Chondrocyte (in vitro differentiated cells): ENCODE data around the gene TOP3B. TPM values are rescaled to one million over a fixed set of nuclear protein-coding genes. Genes with fewer than 3 reads are reported as not detected.
A peak's percentile ranks its signal among the peaks of the same experiment; 100 is the strongest.

Experiments used
- DNase-seq: peaks from one replicate; pipeline ENCODE4 v3.0.0; 2021; ENCODE audit warnings: mixed read lengths, low spot score
- H3K27ac Mint-ChIP-seq: one replicate; pipeline ENCODE4 v1.8.0; 2021; ENCODE audit warnings: mild to moderate bottlenecking, moderate library complexity, mixed read lengths; ENCODE audit not compliant: unreplicated experiment
- H3K27me3 Mint-ChIP-seq: 2 replicates; pipeline ENCODE4 v1.8.0; 2021; ENCODE audit warnings: low read depth, mixed read lengths
- H3K36me3 Mint-ChIP-seq: 2 replicates; pipeline ENCODE4 v1.8.0; 2021; ENCODE audit warnings: low read depth, mixed read lengths
- H3K4me1 Mint-ChIP-seq: 2 replicates; pipeline ENCODE4 v1.8.0; 2021; ENCODE audit warnings: low read depth, mild to moderate bottlenecking, mixed read lengths
- H3K4me3 Mint-ChIP-seq: one replicate; pipeline ENCODE4 v1.8.0; 2021; ENCODE audit warnings: mild to moderate bottlenecking, moderate library complexity, mixed read lengths; ENCODE audit not compliant: unreplicated experiment
- H3K9me3 Mint-ChIP-seq: 2 replicates; pipeline ENCODE4 v1.8.0; 2021; ENCODE audit warnings: low read depth, mixed read lengths
- long read RNA-seq: library from polyadenylated mRNA; stranded (forward); transcript quantifications from one replicate; pipeline ENCODE4 v2.0.0, GENCODE V29; 2021
- total RNA-seq: library from RNA; stranded (reverse); gene quantifications from 3 replicates; pipeline ENCODE4 v1.2.1, GENCODE V29; 2021
- TF ChIP-seq, protein P1 (sequence below): fragments of 200-600 bp; sonication (generic); IDR thresholded peaks from 2 replicates; pipeline ENCODE4 v1.5.0; 2021; ENCODE audit warnings: antibody characterized with exemption, mild to moderate bottlenecking, moderate library complexity

TOP3B gene, protein sequence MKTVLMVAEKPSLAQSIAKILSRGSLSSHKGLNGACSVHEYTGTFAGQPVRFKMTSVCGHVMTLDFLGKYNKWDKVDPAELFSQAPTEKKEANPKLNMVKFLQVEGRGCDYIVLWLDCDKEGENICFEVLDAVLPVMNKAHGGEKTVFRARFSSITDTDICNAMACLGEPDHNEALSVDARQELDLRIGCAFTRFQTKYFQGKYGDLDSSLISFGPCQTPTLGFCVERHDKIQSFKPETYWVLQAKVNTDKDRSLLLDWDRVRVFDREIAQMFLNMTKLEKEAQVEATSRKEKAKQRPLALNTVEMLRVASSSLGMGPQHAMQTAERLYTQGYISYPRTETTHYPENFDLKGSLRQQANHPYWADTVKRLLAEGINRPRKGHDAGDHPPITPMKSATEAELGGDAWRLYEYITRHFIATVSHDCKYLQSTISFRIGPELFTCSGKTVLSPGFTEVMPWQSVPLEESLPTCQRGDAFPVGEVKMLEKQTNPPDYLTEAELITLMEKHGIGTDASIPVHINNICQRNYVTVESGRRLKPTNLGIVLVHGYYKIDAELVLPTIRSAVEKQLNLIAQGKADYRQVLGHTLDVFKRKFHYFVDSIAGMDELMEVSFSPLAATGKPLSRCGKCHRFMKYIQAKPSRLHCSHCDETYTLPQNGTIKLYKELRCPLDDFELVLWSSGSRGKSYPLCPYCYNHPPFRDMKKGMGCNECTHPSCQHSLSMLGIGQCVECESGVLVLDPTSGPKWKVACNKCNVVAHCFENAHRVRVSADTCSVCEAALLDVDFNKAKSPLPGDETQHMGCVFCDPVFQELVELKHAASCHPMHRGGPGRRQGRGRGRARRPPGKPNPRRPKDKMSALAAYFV
- total RNA-seq, result 23.3 to 38.1 TPM (median 25.8 TPM) in 3 replicates
- long read RNA-seq, transcript TOP3B-201 (18 exons, 2,863 nt), result major isoform, 15 of 43 reads
- long read RNA-seq, partial matches to known transcripts, result 8 of 43 reads
- long read RNA-seq, other reads (novel, unspliced or antisense), result 18 of 43 reads

- TF ChIP-seq, protein P1, sequence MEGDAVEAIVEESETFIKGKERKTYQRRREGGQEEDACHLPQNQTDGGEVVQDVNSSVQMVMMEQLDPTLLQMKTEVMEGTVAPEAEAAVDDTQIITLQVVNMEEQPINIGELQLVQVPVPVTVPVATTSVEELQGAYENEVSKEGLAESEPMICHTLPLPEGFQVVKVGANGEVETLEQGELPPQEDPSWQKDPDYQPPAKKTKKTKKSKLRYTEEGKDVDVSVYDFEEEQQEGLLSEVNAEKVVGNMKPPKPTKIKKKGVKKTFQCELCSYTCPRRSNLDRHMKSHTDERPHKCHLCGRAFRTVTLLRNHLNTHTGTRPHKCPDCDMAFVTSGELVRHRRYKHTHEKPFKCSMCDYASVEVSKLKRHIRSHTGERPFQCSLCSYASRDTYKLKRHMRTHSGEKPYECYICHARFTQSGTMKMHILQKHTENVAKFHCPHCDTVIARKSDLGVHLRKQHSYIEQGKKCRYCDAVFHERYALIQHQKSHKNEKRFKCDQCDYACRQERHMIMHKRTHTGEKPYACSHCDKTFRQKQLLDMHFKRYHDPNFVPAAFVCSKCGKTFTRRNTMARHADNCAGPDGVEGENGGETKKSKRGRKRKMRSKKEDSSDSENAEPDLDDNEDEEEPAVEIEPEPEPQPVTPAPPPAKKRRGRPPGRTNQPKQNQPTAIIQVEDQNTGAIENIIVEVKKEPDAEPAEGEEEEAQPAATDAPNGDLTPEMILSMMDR, result peak; percentile 7
- Mint-ChIP-seq H3K9me3 (no peaks in the 10 kb centered on the region), H3K27me3 (peaks cover under 1% of the 10 kb centered on the region), H3K36me3 (peaks cover 4% of the 10 kb centered on the region), H3K27ac (peak within 1 kb of the TSS; percentile 59), H3K4me3 (peak within 1 kb of the TSS; percentile 85), H3K4me1 (peaks cover 21% of the 10 kb centered on the region)
- no peak for DNase-seq
Observed at GRCh38 chr22:21982338-21982965, at the start of gene TOP3B. TOP3B (minus strand) TSS chr22:21982787; CDS start chr22:21975709, 7,078 bp downstream.

DNA sequence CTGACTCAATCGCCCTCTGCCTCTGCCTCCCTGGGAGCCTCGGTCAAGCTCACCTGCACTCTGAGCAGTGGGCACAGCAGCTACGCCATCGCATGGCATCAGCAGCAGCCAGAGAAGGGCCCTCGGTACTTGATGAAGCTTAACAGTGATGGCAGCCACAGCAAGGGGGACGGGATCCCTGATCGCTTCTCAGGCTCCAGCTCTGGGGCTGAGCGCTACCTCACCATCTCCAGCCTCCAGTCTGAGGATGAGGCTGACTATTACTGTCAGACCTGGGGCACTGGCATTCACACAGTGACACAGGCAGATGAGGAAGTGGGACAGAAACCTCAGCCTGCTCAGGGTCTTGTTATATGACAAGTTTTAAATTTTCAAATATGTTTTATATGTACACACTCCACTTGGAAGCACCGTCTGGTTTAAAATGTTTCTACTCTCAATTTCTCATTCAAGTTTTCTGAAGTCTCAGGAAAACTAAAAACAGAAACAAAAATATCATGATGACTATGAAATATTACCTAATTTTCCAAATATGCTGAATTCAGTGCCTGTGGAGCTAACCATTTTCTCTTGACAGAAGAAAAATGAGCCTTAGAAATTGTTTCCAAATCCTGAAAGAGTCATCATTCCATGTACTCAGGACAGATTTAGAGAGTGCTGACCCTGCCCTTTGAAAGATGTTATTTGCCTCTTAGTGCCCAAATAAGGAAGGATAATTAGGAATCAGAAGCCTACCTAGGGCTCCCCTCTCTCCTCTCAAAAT lies 48.8 kb upstream of the TOP3B start:
- Mint-ChIP-seq H3K4me1 (peaks cover 9% of the 10 kb centered on the region), H3K36me3 (peaks cover 2% of the 10 kb centered on the region), H3K27ac (no peak overlapping the region), H3K4me3 (no peak overlapping the region), H3K27me3 (peaks cover 22% of the 10 kb centered on the region), H3K9me3 (no peaks in the 10 kb centered on the region)
- TF ChIP-seq, protein P1, result no peak
- no peak for DNase-seq

GRCh38 chr22:22030493-22031182 lies 48.1 kb upstream of the TOP3B start:
- Mint-ChIP-seq H3K27me3 (peaks cover 15% of the 10 kb centered on the region), H3K4me3 (no peak overlapping the region), H3K27ac (no peak overlapping the region), H3K36me3 (peaks cover 2% of the 10 kb centered on the region), H3K9me3 (no peaks in the 10 kb centered on the region), H3K4me1 (peaks cover 9% of the 10 kb centered on the region)
- DNase-seq, result no peak
- TF ChIP-seq, protein P1, result peak; percentile 57

- Mint-ChIP-seq H3K27me3 (no peaks in the 10 kb centered on the region), H3K4me1 (peaks cover 9% of the 10 kb centered on the region), H3K27ac (no peak overlapping the region)
Observed at GRCh38 chr22:22027955-22028354, 45.4 kb upstream of the TOP3B start.

More at GRCh38 chr22:22027955-22028354, 45.4 kb upstream of the TOP3B start:
- DNase-seq, result no peak
- H3K9me3 Mint-ChIP-seq, result no peaks in the 10 kb centered on the region
- H3K36me3 Mint-ChIP-seq, result no peaks in the 10 kb centered on the region
- TF ChIP-seq, protein P1, result no peak
- H3K4me3 Mint-ChIP-seq, result no peak overlapping the region
